Testis (tissue), 2 donors: ENCODE results near the gene SLC13A5.

Experiments used
- POLR2A ChIP-seq: fragments of 450-650 bp; IDR thresholded peaks from one replicate; pipeline ENCODE4 v1.6.1; 2017; ENCODE audit warnings: antibody characterized with exemption, mild to moderate bottlenecking, moderate library complexity
- TF ChIP-seq, protein P1 (sequence below), 3 experiments: fragments of 450-650 bp in 2 of 3; fragments of 200-600 bp in 1 of 3; sonication (generic) in 1 of 3; IDR thresholded peaks; one replicate each; pipeline ENCODE4 v1.5.1; 2016 to 2019; ENCODE audit warnings: antibody characterized with exemption in 3 of 3, mild to moderate bottlenecking in 2 of 3, moderate library complexity in 1 of 3

- TF ChIP-seq, protein P1, sequence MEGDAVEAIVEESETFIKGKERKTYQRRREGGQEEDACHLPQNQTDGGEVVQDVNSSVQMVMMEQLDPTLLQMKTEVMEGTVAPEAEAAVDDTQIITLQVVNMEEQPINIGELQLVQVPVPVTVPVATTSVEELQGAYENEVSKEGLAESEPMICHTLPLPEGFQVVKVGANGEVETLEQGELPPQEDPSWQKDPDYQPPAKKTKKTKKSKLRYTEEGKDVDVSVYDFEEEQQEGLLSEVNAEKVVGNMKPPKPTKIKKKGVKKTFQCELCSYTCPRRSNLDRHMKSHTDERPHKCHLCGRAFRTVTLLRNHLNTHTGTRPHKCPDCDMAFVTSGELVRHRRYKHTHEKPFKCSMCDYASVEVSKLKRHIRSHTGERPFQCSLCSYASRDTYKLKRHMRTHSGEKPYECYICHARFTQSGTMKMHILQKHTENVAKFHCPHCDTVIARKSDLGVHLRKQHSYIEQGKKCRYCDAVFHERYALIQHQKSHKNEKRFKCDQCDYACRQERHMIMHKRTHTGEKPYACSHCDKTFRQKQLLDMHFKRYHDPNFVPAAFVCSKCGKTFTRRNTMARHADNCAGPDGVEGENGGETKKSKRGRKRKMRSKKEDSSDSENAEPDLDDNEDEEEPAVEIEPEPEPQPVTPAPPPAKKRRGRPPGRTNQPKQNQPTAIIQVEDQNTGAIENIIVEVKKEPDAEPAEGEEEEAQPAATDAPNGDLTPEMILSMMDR (IDR thresholded peaks at IDR 0.05) = no peak
- no peak for TF ChIP-seq POLR2A
Observed at GRCh38 chr17:6674586-6674985, 38.6 kb downstream of the SLC13A5 start.
